Measurements from ENCODE around the gene PACRG.

Gene PACRG

GRCh38 chr6:163026893-163027292 lies 299.1 kb downstream of the PACRG start:
- no peak for DNase-seq

- no peak for DNase-seq
These were observed 303.2 kb downstream of the PACRG start for GRCh38 chr6:163030980-163031379.

GRCh38 chr6:163031931-163032330 lies 304.2 kb downstream of the PACRG start:
- no peak for DNase-seq

- DNase-seq = no peak
These were observed 308.4 kb downstream of the PACRG start for GRCh38 chr6:163036160-163036645.

GRCh38 chr6:163038317-163038716 lies 310.5 kb downstream of the PACRG start:
- no peak for DNase-seq

- no peak for DNase-seq
These were observed 320.6 kb downstream of the PACRG start for GRCh38 chr6:163048345-163048744.

- DNase-seq = no peak
These were observed 326.0 kb downstream of the PACRG start for GRCh38 chr6:163053667-163054344.

GRCh38 chr6:163054641-163055040 lies 326.9 kb downstream of the PACRG start:
- DNase-seq = no peak

GRCh38 chr6:163057260-163057659 lies 329.5 kb downstream of the PACRG start:
- DNase-seq = no peak

GRCh38 chr6:163062790-163063189 lies 335.0 kb downstream of the PACRG start:
- DNase-seq = no peak

- no peak for DNase-seq
These were observed 335.8 kb downstream of the PACRG start for GRCh38 chr6:163063561-163063960.

GRCh38 chr6:163064397-163064796 lies 336.6 kb downstream of the PACRG start:
- DNase-seq = no peak

- no peak for DNase-seq
These were observed 338.4 kb downstream of the PACRG start for GRCh38 chr6:163066200-163066599.

- no peak for DNase-seq
These were observed 349.4 kb downstream of the PACRG start for GRCh38 chr6:163077134-163077533.

- DNase-seq = no peak
These were observed 350.9 kb downstream of the PACRG start for GRCh38 chr6:163078712-163079111.

GRCh38 chr6:163080228-163080627 lies 352.5 kb downstream of the PACRG start:
- DNase-seq = no peak

GRCh38 chr6:163083141-163083540 lies 355.4 kb downstream of the PACRG start:
- DNase-seq = no peak

- no peak for DNase-seq
These were observed 357.7 kb downstream of the PACRG start for GRCh38 chr6:163085426-163085825.

- DNase-seq = no peak
These were observed 358.3 kb downstream of the PACRG start for GRCh38 chr6:163085861-163086623.

- DNase-seq = no peak
These were observed 358.8 kb downstream of the PACRG start for GRCh38 chr6:163086624-163086920.

GRCh38 chr6:163087981-163088380 lies 360.2 kb downstream of the PACRG start:
- DNase-seq = no peak

GRCh38 chr6:163092876-163093275 lies 365.1 kb downstream of the PACRG start:
- no peak for DNase-seq

GRCh38 chr6:163094881-163095280 lies 367.1 kb downstream of the PACRG start:
- DNase-seq = no peak

GRCh38 chr6:163095401-163095800 lies 367.6 kb downstream of the PACRG start:
- no peak for DNase-seq

Measured in hematopoietic multipotent progenitor cell treated with erythropoietin and hydrocortisone succinate and interleukin-3 and kit ligand, for 4 days (in vitro differentiated cells).